GM04504 (cell line): ENCODE data around the gene CCDC71.

Source experiments
- DNase-seq: peaks from one replicate; pipeline ENCODE4 v3.0.0-alpha.2; 2012; ENCODE audit warnings: low read depth

Gene CCDC71

GRCh38 chr3:49170744-49171118, 4.6 kb upstream of the CCDC71 start:
- DNase-seq = no peak

GRCh38 chr3:49166752-49167556, 823 bp upstream of the CCDC71 start:
- DNase-seq = no peak

DNA sequence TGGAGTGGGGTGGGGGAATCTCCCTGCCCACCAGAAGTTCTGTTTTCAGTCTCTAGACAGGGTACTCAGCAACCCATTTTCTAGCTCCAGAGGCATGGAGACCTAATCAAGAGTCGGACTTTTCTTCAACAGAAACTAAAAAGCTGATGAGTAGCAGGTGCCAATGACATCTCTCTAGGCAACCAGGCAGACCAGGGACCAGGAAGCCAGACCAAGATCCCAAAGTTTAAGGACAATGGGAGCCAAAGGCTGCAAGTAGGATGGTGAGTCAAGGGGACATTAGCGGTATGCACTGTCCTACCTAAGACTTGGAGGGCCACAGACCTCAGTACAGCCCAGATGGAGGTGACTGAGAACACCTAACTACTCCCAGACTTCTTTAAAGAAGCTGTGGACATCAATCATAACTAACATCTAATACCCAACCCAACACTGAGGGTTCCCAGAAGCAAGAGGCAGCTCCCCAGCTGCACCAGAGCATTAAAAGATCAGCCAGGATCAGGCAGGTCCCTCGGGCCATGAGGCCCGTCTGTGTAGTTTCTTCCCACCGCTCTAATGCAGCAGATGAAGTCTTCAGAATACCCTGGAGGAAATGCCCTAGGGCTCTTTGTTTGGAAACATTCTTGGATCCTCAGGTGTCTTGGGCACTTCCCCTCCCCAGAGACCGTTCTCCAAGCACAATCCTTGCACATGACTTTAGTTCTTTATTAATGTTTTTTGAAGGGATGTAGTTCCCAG, 979 bp downstream of the CCDC71 start:
- no peak for DNase-seq

DNA sequence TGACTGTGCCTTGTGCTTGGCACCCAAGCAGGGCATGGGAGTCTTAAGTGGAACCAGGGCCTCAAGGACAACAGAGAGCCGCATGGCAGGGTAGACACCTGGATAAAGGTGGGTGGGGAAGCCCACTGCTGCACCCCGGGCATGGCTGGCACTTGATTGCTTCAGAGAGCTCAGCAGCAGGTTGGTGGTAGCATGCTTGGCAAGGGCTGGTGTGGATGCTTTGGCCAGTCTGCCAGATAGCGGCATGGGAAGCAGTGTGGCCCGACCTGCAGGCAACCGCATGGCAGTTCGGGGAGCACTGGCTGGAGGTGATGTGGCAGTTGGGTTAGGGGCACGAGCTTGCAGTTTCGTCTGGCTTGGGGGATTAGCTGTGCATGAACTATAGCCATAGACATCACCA, 2.5 kb downstream of the CCDC71 start:
- DNase-seq = no peak

DNA sequence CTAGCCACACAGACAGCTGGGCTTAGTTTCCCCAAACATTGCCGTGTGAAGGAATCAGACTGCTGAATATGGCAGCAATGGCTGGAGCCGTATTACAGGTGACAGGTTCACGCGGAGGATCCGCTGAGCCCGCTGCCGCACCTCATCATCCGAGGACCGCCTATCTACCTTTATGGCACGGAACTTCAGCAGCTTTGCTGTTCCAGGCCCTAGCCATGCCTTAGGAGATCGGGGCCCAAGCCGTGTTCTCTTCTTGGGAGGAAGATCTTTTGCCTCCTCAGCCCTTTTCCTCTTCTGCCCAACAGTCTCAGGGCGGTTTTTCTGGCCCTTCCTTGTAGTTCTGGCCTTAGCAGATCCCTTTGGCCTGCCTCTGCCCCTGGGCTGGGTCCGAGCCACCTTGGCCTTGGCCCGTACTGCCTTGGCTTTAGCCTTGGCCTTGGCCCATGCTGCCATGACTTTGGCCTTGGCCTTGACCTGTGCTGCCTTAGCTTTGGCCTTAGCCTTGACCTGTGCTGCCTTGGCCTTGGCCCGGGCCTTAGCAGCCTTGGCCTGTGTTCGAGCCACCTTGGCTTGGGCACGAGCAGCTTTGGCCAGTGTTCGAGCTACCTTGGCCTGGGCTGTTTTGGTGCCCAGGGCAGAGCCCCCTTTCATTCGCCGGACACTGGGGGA, 3.2 kb downstream of the CCDC71 start:
- DNase-seq = no peak

DNA sequence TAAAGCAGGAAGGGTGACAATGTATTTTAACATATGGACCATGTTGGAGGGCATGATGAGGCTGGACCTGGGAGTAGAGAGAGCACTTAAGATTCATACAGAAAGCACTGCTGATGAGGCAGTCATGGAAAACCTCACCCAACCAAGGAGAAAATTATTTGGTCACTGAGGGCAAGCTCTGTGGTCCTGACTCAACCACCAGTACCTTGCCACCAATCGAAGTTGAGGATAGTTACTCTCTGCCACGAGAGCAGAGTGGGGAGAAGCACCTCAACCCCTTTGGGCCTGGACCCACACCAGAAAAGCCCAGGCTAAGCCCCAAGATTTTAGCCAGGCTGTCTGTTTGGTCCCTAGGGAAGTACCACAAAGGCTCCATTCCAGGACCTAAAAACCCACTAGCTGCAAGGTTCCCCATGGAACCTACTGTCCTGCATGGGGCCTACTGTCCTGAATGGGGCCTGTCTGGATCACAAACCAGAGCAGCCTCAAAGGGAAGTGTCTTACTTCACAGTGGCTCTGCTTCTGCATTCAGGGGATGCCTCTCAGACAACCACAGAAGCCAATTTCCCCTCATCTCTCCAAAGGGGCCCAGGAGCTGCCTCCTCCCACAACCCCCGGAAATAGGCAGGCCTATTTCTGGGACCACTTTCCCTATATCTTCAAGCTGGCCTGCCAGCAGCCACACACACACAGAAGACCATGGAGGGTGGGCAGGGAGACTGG, 4.2 kb downstream of the CCDC71 start:
- DNase-seq = no peak

DNA sequence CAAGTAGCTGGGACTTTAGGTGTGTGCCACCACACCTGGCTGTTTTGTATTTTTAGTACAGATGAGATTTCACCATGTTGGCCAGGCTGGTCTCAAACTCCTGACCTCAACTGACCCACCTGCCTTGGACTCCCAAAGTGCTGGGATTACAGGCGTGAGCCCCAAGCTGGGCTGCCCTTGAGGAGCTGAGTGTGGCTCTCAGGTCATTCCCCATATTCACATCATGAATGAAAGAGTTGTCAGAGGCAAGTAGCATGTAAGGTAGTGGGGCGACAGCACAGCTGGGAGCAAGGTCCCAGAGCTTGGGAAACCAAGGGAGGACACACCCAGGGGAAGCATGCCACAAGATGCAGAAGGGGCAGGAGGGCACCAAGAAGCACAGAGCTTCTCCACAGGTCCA, 4.9 kb downstream of the CCDC71 start:
- DNase-seq = no peak

GRCh38 chr3:49158792-49159191, 7.3 kb downstream of the CCDC71 start:
- no peak for DNase-seq

DNA sequence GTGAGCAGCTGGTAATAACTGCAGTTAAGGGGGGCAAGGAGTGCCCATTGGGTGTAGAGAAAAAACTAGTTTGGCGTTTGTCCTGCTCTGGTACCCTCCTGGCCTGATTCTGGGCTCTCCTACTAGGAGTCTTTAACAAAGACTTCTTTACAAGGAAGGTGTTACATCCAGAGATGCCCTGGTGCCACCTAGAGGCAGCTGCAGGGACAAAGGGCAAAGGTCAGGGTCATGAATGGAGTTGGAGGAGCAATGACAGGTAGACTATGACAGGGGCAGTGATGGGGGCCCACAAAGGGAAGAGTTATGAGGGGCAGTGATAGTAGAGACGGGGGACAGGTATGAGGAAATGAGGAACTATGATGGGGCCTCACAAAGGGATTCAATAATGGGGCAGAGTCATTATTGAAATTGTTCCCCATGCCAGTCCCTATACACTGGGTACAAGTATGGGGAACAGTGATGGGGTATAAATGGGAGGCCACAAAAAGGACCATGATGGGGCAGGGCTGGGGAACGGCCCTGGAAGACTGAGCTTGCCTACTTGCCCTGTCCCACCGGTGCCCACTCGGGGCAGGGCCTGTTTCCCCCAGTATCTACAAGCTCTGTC, 7.9 kb downstream of the CCDC71 start:
- no peak for DNase-seq

- DNase-seq = no peak
These were observed 8.8 kb downstream of the CCDC71 start for GRCh38 chr3:49157289-49157688.

DNA sequence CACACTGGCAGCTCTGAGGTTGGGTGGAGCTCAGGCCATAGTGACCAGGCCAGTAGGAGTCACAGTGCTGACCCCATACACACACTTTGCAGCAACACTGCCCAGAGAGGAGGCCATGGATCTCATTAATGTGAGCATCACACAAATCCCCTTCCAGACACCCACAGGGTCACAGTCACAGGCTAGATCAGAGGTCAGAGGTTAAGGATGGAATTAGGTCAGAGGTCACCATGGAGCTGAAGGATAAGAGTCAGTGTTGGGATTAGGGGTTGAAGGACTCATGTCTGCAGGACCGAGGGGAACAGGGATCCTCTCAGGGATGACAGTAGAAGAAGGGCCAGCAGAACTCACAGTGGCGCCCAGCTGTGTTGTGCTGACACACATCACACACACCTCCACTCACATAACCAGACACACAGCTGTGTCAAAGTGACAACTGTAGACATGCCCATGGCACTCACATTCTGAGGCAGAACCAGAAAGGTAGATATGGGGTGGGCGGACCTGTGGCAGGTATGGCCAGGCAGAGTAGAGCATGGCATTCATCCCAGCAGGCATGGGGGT, 12.7 kb downstream of the CCDC71 start:
- no peak for DNase-seq

DNA sequence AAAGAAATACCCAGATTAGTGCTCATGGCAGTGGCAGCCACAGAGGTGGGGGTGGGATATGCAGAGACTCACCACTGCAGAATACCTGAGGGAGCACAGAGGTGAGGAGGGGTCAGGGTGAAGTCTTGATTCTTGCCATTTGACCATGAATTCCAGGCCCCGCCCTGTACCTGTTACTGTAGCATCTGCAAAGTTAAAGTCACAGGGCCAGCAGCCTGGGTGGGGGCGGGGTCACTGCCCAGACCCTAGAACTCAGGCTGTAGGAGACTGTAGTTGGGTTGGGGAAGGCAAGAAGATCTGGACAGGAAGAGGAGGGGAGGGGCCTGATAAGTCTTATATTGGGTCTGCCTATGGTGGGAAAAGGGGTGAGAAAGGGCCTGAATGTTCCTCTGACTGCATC, 14.5 kb downstream of the CCDC71 start:
- DNase-seq = no peak

- no peak for DNase-seq
These were observed 18.0 kb downstream of the CCDC71 start for GRCh38 chr3:49148159-49148558.

- no peak for DNase-seq
These were observed 26.1 kb downstream of the CCDC71 start for GRCh38 chr3:49140080-49140479.

DNA sequence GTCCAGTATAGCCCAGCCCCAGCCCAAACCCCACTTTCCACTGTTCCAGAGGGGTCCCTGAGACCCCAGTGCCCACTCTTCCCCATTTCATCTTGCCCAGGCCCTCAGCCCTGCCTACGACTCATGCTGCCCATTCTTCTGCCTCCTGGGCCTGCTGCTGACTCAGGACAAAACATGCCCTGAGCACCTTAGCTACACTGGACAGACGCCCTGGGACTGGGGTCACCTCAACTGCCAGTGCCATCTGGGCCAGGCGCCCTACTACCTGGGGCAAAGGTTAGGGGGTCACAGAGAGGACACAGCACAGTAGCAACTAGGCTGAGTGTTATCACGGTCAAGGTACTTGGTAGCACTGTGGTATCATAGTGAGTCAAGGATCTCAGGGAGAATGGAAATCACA, 30.6 kb downstream of the CCDC71 start:
- DNase-seq = no peak

DNA sequence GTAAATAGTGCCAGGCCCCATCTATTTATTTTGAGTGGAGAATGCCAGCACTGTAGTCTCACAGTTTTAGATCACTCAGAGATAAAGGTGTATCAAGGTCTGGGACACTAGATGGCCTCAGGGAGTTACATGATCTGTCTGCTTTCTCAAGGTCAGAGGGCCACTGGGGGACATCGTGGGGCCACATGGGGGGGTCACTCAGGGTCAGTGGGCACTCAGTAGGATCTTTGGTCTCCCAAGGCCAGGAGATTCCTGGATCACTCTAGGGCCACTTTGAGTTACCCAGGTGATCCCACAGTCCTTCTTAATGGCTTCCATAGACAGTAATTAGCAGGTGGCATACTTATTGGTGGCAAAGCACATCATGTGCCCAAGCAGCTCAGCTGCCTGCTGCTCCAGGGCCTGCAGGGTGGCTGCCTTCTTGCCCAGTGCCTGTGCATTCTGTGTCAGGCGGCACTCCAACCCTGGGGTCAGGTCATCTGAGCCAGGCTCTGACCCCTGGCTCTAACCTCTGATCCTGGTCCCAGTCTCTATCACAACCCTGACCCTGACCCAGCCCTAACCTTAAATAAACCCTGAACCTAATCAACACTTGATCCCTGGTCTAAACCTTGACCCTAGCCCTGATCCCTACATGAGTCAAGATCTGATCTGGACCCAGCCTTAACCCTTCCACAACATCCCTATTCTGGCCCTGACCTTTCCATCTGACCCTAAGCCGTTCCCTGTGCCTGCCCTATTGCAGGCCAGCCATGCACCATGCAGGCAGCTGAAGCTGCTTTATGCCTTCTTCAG, 31.5 kb downstream of the CCDC71 start:
- DNase-seq = no peak

DNA sequence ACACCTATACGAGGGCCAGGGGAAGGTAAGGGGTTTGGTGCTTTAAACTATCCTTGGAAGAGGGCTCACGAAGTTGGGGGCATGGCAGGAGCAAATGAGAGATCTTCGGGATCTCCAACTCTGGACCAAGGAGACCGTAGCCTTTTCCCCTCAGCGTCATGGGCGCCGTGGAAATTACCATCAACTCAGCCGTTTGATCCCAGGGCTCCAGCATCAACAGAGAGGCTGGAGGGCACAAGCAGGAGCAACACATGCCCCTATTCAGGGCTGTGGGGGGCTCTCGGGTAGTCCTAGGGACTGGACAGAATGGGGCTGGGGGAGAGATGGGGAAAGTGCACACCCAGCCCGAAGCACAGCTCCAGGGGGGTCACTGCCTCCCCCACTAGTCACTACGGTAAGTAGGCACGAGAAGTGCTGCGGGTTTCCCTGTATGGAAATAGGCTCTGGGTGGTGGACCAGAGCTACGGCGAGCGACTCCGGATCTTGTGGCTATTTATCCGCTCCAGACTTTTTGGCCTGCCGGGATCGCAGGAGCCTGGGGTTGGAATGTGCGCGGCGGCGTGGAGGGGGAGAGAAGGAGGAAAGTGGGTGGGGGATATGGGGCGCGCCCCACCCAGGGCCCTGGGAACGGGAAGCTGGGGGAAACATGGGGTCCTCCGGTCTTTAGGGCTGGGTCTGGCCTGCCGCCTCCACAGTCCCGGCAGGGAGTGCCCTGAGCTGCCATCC, 32.7 kb downstream of the CCDC71 start:
- DNase-seq = peak; percentile 86

DNA sequence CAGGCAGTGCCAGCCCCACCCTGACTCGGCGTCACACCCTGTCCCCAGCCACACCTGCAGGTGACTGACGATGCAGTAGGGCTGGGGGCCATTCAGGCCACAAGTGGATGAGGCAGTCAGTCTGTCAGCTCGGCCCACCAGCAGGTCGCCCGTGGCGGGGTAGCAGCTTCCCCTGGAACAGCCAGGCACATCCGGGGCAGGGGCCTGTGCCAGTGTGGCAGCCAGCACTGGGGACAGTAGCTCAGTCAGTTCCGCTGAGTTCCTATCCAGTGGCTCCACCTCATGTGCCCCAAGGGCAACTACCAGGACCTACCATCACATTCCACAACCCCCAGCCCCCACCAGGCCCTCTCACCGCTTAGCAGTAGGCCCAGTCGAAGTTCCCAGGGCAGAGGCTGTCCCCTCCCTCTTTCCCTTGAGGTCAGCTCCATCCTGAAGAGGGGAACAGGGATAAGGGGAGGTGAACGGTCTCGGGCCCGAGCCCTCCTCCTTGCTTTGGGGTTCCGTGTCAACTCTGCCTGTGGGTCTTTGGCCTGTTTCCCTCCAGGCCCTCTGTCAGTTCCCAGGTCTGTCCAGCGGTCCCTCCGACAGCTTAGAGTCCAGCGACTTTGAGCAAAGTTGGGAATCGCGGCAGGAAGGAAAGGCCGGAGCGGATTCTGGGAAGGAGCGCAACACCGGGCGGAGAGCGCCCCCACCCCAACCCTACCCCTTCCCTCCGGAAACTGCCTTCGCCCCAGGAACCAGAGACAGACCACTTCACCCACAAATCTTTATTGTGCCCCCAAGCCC, 33.5 kb downstream of the CCDC71 start, which contains the start of gene LAMB2:
TSS of gene LAMB2 (minus strand) at position 614 of the 789 bp plus-strand sequence. CDS start at position 431, 183 bp downstream.
- peak; percentile 73 for DNase-seq

DNA sequence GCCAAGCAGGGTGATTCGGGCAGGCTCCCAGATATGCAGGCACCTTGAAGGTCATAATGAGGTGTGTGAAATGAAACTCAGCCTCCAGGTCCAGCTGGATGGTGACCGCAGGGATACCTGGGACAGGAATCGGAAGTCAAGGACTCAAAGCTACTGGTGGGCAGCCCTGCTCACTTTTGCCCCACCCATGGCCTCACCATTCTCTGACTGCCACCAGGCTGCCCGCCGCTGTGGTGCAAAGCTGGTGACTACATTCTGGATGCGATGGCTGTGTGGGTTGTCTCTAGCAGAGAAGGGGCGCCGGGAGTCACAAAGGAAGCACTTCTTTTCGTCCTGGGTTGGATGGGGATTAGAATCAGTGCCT, 34.1 kb downstream of the CCDC71 start:
- DNase-seq = no peak
